ENCODE results near the gene GTF2A1. TPM values are rescaled to one million over a fixed set of nuclear protein-coding genes. Genes with fewer than 3 reads are reported as not detected.

GTF2A1 gene
- total and polyA plus RNA-seq, 4 donors, result 8.5 to 33.4 (median 21.4) TPM

DNA sequence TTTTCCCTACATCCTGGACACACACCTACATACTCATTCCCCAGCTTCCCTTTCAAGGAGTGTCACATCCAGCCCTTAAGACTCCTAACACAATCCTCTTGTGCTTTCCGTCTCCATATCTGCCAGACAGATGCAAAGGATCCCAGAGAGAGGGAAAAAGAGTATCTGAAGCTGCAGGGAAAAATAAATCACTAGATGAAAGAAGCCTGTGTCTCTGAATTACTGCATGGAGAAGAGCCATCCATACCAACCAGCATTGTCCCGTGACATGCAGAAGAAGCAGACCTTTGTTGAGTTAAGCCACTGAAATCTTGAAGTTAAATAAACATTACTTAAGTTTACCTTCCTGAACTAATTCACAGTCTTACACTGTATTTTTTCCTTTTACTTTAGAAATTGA lies 54.6 kb downstream of the GTF2A1 start:
- no peak overlapping the region for H3K4me3 ChIP-seq (ENCODE audit: low read length in 2 of 2)
- no peaks in the 10 kb centered on the region for H3K36me3 ChIP-seq (ENCODE audit: control insufficient read depth in 1 of 2, insufficient read depth in 2 of 2, low read length in 1 of 2)
- no peaks in the 10 kb centered on the region for H3K4me1 ChIP-seq (ENCODE audit: control insufficient read depth in 1 of 2, insufficient read depth in 2 of 2, low read length in 2 of 2)
- DNase-seq (no peak), ATAC-seq (ENCODE audit: low FRiP score) (no peak)
- H3K27ac ChIP-seq (ENCODE audit: low read depth in 1 of 2, low read length in 2 of 2), result no peak overlapping the region
- H3K9me3 ChIP-seq (ENCODE audit: control insufficient read depth, low read length), result peaks cover 2% of the 10 kb centered on the region
- intact Hi-C loops (cut with DNase I), result no loop called here
- 76 to 84% methylated on average over 2 of the region's 2 CpGs for WGBS, 2 donors
- H3K27me3 ChIP-seq (ENCODE audit: control insufficient read depth in 1 of 2, insufficient read depth in 2 of 2, low read length in 1 of 2), result no peaks in the 10 kb centered on the region

DNA sequence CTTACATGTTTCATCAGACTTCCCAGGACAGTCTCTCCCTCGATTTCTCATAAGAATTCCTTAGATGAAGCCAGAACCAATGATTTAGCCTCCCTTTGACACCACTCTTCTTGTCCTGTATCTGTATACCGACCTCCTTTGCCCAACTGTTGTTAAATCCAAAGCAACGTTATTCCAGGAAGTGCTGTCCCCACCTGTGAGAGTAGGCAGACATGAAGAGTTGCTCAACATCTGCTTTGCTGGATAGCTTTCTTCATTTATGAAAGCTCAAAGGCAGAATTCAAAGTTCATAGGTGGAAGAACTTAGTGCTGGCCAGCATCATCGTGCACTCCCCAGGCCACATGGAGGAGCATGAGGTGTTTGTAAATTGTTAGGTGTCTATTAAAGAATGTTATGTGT lies 55.6 kb downstream of the GTF2A1 start:
- ATAC-seq (ENCODE audit: low FRiP score), result no peak
- H3K27ac ChIP-seq (ENCODE audit: low read depth in 1 of 2, low read length in 2 of 2), result no peak overlapping the region
- no peak for DNase-seq
- no peak overlapping the region for H3K4me3 ChIP-seq (ENCODE audit: low read length in 2 of 2)
- 64 to 68% methylated on average over 4 of the region's 4 CpGs for WGBS, 2 donors
- H3K27me3 ChIP-seq (ENCODE audit: control insufficient read depth in 1 of 2, insufficient read depth in 2 of 2, low read length in 1 of 2), result no peaks in the 10 kb centered on the region
- intact Hi-C loops (cut with DNase I), result no loop called here
- H3K9me3 ChIP-seq (ENCODE audit: control insufficient read depth, low read length), result peaks cover 2% of the 10 kb centered on the region
- no peaks in the 10 kb centered on the region for H3K4me1 ChIP-seq (ENCODE audit: control insufficient read depth in 1 of 2, insufficient read depth in 2 of 2, low read length in 2 of 2)
- H3K36me3 ChIP-seq (ENCODE audit: control insufficient read depth in 1 of 2, insufficient read depth in 2 of 2, low read length in 1 of 2), result no peaks in the 10 kb centered on the region

DNA sequence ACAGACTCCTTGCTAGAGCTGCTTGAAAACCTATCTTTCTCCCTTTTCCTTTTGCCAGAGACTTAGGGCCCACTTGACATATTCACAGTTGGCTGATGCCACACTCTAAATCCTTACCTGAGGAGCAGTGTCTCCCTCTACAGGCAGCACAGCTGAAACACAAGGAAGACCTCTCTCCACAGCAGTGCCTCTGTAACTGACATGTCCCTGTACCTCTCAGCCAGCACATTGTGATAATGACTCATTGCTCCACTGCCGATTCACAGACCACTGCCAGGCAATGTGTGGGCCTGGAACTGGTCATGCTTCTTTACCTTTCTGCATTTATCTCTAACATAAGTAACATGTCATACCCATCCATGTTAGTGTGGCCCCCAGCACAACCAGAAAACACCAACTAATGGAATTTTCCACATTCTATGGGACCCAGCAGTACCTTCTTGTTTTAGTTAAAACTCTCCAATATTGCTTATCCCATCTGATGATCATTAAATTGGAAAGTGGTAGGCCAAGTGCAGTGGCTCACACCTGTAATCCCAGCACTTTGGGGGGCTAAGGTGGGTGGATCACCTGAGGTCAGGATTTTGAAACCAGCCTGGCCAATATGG lies 56.5 kb downstream of the GTF2A1 start:
- Histone ChIP-seq H3K9me3 (ENCODE audit: control insufficient read depth, low read length) (peaks cover 2% of the 10 kb centered on the region), H3K36me3 (ENCODE audit: control insufficient read depth in 1 of 2, insufficient read depth in 2 of 2, low read length in 1 of 2) (no peaks in the 10 kb centered on the region), H3K4me1 (ENCODE audit: control insufficient read depth in 1 of 2, insufficient read depth in 2 of 2, low read length in 2 of 2) (no peaks in the 10 kb centered on the region), H3K27me3 (ENCODE audit: control insufficient read depth in 1 of 2, insufficient read depth in 2 of 2, low read length in 1 of 2) (no peaks in the 10 kb centered on the region), H3K27ac (ENCODE audit: low read depth in 1 of 2, low read length in 2 of 2) (no peak overlapping the region), H3K4me3 (ENCODE audit: low read length in 2 of 2) (no peak overlapping the region)
- intact Hi-C loops (cut with DNase I), result no loop called here
- DNase-seq (peak in 1 of 2 donors; percentile 64), ATAC-seq (ENCODE audit: low FRiP score) (peak; percentile 70)
- 15 to 16% methylated on average over 1 of the region's 1 CpG for whole genome bisulfite sequencing, 2 donors

DNA sequence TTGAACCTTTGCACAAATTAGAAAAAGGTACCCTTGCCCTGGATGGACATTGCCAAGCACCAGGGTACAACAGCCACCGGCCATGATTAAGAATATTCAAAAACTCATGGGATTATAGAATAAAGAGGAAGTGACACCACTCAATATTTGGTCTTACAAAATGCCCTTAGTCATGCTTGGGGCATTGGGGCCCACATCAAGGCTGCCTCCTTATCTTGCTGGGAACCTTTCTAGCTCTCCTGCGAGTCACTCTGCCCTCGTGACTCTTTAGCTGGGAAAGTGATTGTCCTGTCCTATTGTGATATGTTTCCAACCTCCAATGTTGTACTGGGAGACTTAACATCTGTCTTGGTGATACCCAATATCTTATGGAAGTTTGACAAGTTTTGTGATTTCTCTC lies 57.8 kb downstream of the GTF2A1 start:
- Histone ChIP-seq H3K4me1 (ENCODE audit: control insufficient read depth in 1 of 2, insufficient read depth in 2 of 2, low read length in 2 of 2) (no peaks in the 10 kb centered on the region), H3K27ac (ENCODE audit: low read depth in 1 of 2, low read length in 2 of 2) (no peak overlapping the region), H3K4me3 (ENCODE audit: low read length in 2 of 2) (no peak overlapping the region), H3K36me3 (ENCODE audit: control insufficient read depth in 1 of 2, insufficient read depth in 2 of 2, low read length in 1 of 2) (no peaks in the 10 kb centered on the region), H3K27me3 (ENCODE audit: control insufficient read depth in 1 of 2, insufficient read depth in 2 of 2, low read length in 1 of 2) (no peaks in the 10 kb centered on the region), H3K9me3 (ENCODE audit: control insufficient read depth, low read length) (peaks cover 2% of the 10 kb centered on the region)
- ATAC-seq (ENCODE audit: low FRiP score), result no peak
- WGBS, 2 donors, result 90 to 94% methylated on average over 3 of the region's 3 CpGs
- no peak for DNase-seq
- intact Hi-C loops (cut with DNase I), result no loop called here

DNA sequence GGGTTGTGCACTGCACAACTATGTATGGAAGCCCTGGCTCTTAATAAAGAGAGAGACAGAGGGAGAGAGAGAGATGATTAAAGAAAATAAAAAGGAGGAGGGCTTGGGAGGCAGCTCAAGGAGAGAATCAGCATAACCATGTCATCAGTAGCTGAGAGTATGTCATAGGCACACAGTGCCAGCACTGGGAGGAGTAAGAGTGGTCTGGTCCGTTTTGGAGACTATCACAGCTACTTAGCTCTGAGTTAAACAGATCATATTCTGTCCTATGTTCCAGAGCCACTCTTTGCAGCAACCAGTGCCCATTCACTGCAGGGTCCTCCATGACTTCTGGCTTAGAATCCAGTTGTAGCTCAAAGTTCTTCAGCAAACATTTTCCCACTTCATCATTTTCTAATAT lies 59.0 kb downstream of the GTF2A1 start:
- WGBS, 2 donors, result 31 to 33% methylated on average over 1 of the region's 1 CpG
- H3K4me1 ChIP-seq (ENCODE audit: control insufficient read depth in 1 of 2, insufficient read depth in 2 of 2, low read length in 2 of 2), result no peaks in the 10 kb centered on the region
- intact Hi-C loops (cut with DNase I), result no loop called here
- no peak for ATAC-seq (ENCODE audit: low FRiP score)
- DNase-seq, result no peak
- no peak overlapping the region for H3K4me3 ChIP-seq (ENCODE audit: low read length in 2 of 2)
- peaks cover 2% of the 10 kb centered on the region for H3K9me3 ChIP-seq (ENCODE audit: control insufficient read depth, low read length)
- H3K27ac ChIP-seq (ENCODE audit: low read depth in 1 of 2, low read length in 2 of 2), result no peak overlapping the region
- no peaks in the 10 kb centered on the region for H3K36me3 ChIP-seq (ENCODE audit: control insufficient read depth in 1 of 2, insufficient read depth in 2 of 2, low read length in 1 of 2)
- no peaks in the 10 kb centered on the region for H3K27me3 ChIP-seq (ENCODE audit: control insufficient read depth in 1 of 2, insufficient read depth in 2 of 2, low read length in 1 of 2)

DNA sequence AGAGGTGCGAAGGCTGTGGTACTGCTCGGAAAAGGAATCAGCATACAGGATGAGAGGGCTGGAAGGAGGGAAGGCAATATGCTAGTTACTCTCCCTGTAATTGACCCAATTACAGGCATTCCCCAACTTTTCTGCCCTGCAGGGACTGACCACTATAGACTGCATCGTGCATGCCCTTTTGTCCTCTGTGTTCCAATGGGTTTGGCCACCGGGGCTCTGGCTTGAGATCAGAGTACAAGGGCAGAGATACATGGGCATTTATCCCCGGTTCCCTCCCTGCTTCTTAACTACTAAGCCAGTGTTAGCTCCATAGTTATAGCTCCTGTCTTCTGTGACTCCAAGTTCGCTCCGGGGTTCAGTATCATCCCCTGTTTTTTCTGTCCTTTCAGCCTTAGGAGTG lies 59.7 kb downstream of the GTF2A1 start:
- ATAC-seq (ENCODE audit: low FRiP score), result no peak
- intact Hi-C loops (cut with DNase I), result no loop called here
- Histone ChIP-seq H3K4me1 (ENCODE audit: control insufficient read depth in 1 of 2, insufficient read depth in 2 of 2, low read length in 2 of 2) (no peaks in the 10 kb centered on the region), H3K9me3 (ENCODE audit: control insufficient read depth, low read length) (peaks cover 2% of the 10 kb centered on the region), H3K36me3 (ENCODE audit: control insufficient read depth in 1 of 2, insufficient read depth in 2 of 2, low read length in 1 of 2) (no peaks in the 10 kb centered on the region), H3K27ac (ENCODE audit: low read depth in 1 of 2, low read length in 2 of 2) (no peak overlapping the region), H3K4me3 (ENCODE audit: low read length in 2 of 2) (no peak overlapping the region), H3K27me3 (ENCODE audit: control insufficient read depth in 1 of 2, insufficient read depth in 2 of 2, low read length in 1 of 2) (no peaks in the 10 kb centered on the region)
- DNase-seq, result no peak
- WGBS, 2 donors, result 78 to 83% methylated on average over 7 of the region's 7 CpGs

DNA sequence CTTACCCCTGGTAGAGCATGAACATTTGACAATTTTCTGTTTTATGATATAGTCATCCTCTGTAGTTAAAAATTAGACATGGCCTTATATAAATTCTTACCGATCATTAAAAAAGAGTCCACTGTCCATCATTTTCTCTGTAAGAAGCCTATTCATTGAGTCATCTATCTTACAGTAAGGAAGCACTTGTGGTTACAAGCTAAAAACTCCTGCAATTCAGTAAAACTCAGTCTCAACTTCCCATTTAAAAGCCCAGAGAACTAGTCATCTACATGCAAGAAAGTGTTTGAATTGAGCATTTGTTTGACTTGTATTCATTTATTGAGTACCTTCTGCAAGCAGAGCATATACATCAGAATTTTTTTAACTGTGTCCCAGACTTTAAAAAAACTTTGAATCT lies 63.3 kb downstream of the GTF2A1 start:
- Histone ChIP-seq H3K27me3 (ENCODE audit: control insufficient read depth in 1 of 2, insufficient read depth in 2 of 2, low read length in 1 of 2) (no peaks in the 10 kb centered on the region), H3K9me3 (ENCODE audit: control insufficient read depth, low read length) (peaks cover 2% of the 10 kb centered on the region), H3K27ac (ENCODE audit: low read depth in 1 of 2, low read length in 2 of 2) (no peak overlapping the region), H3K36me3 (ENCODE audit: control insufficient read depth in 1 of 2, insufficient read depth in 2 of 2, low read length in 1 of 2) (no peaks in the 10 kb centered on the region), H3K4me1 (ENCODE audit: control insufficient read depth in 1 of 2, insufficient read depth in 2 of 2, low read length in 2 of 2) (no peaks in the 10 kb centered on the region), H3K4me3 (ENCODE audit: low read length in 2 of 2) (no peak overlapping the region)
- WGBS, 2 donors, result 92 to 94% methylated on average over 1 of the region's 1 CpG
- intact Hi-C loops (cut with DNase I), result no loop called here
- ATAC-seq (ENCODE audit: low FRiP score), result no peak
- no peak for DNase-seq

DNA sequence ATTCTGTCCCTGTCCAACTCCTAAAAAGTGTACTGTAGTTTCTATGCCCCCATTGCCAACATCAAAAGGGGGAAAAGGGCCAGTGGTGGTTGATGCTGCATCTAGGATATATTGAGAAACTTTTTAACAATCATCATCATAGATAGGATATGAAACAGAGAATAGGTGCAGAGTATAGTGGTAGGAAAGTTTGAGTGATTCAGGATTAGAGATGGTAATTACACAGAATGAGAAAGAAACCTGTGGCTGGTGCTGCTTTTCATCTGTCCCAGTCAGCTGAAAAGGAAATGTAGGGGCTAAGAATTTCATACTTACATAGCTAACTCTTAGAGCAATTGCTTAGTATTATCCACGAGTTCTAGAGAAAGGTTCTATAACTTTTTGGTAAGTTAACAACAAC lies 67.6 kb downstream of the GTF2A1 start:
- H3K36me3 ChIP-seq (ENCODE audit: control insufficient read depth in 1 of 2, insufficient read depth in 2 of 2, low read length in 1 of 2), result no peaks in the 10 kb centered on the region
- 56 to 77% methylated on average over 1 of the region's 1 CpG for WGBS, 2 donors
- intact Hi-C loops (cut with DNase I), result no loop called here
- H3K9me3 ChIP-seq (ENCODE audit: control insufficient read depth, low read length), result no peaks in the 10 kb centered on the region
- ATAC-seq (ENCODE audit: low FRiP score), result no peak
- H3K4me1 ChIP-seq (ENCODE audit: control insufficient read depth in 1 of 2, insufficient read depth in 2 of 2, low read length in 2 of 2), result no peaks in the 10 kb centered on the region
- no peak overlapping the region for H3K27ac ChIP-seq (ENCODE audit: low read depth in 1 of 2, low read length in 2 of 2)
- DNase-seq, result no peak
- no peaks in the 10 kb centered on the region for H3K27me3 ChIP-seq (ENCODE audit: control insufficient read depth in 1 of 2, insufficient read depth in 2 of 2, low read length in 1 of 2)
- no peak overlapping the region for H3K4me3 ChIP-seq (ENCODE audit: low read length in 2 of 2)

DNA sequence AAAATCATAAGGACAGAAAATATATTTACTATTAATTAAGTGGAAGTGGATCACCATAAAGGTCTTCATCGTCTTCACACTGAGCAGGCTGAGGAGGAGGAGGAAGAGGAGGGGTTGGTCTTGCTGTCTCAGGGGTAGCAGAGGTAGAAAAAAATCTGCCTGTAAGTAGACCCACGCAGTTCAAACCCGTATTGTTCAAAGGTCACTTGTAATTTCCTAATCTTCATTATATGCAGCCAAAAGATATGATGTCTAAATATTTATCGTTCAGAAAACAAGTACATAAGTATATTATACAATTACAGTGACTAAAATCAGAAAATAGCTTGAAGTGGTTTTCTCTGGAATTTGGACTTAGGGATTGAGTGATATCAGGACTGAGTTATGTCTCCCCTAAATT lies 72.1 kb downstream of the GTF2A1 start:
- no peak overlapping the region for H3K4me3 ChIP-seq (ENCODE audit: low read length in 2 of 2)
- H3K27me3 ChIP-seq (ENCODE audit: control insufficient read depth in 1 of 2, insufficient read depth in 2 of 2, low read length in 1 of 2), result no peaks in the 10 kb centered on the region
- 64 to 74% methylated on average over 4 of the region's 4 CpGs for WGBS, 2 donors
- no peaks in the 10 kb centered on the region for H3K36me3 ChIP-seq (ENCODE audit: control insufficient read depth in 1 of 2, insufficient read depth in 2 of 2, low read length in 1 of 2)
- DNase-seq (no peak), ATAC-seq (ENCODE audit: low FRiP score) (no peak)
- intact Hi-C loops (cut with DNase I), result no loop called here
- no peak overlapping the region for H3K27ac ChIP-seq (ENCODE audit: low read depth in 1 of 2, low read length in 2 of 2)
- no peaks in the 10 kb centered on the region for H3K4me1 ChIP-seq (ENCODE audit: control insufficient read depth in 1 of 2, insufficient read depth in 2 of 2, low read length in 2 of 2)
- H3K9me3 ChIP-seq (ENCODE audit: control insufficient read depth, low read length), result no peaks in the 10 kb centered on the region
